ENCODE measurements around the gene RPN2. TPM values are rescaled to one million over a fixed set of nuclear protein-coding genes. Genes with fewer than 3 reads are reported as not detected.

The RPN2 gene
- total RNA-seq, 8 experiments from 2014 or later, result 94.2 to 354 (median 152) TPM

GRCh38 chr20:37267667-37268313, 88.7 kb downstream of the RPN2 start:
- peaks cover 19% of the 10 kb centered on the region in 2 donors for H3K4me1 ChIP-seq (replicated peaks in 1 of 2)
- 5 to 40% (median 6%) methylated on average over 1 to 4 of the region's 15 CpGs; no CpG with 5 or more reads in 7 of the 10 experiments for WGBS, 10 experiments
- in situ Hi-C loops (cut with MboI; ENCODE audit: low pct_unique_long_range_greater_than_20kb in 2 of 9, low sequenced_read_pairs in 9 of 9, unreplicated experiment in 9 of 9), result loop anchor here in 4 of 9 experiments (5.0 to 25.0 kb wide), 2 partner anchors 270 kb away; partner anchors contain the start of gene BLCAP (in 3 of the 4)
- H3K4me3 ChIP-seq, result peak overlapping the region in 1 of 5 donors; percentile 9
- H3K27ac ChIP-seq, result peak overlapping the region; percentile 87 to 93
- peak; percentile 33 to 86 (median 78) for ATAC-seq (replicated peaks in 6 of 8)

- H3K27ac ChIP-seq, result no peak overlapping the region
- H3K4me1 ChIP-seq (replicated peaks in 1 of 2), result peaks cover 18 to 19% of the 10 kb centered on the region in 2 donors
- H3K4me3 ChIP-seq, result no peak overlapping the region
- in situ Hi-C loops (cut with MboI; ENCODE audit: low pct_unique_long_range_greater_than_20kb in 2 of 9, low sequenced_read_pairs in 9 of 9, unreplicated experiment in 9 of 9), result loop anchor here in 6 of 9 experiments (10.0 to 25.0 kb wide), 2 partner anchors 264 to 267 kb away; partner anchors contain the start of gene BLCAP (in 3 of the 6)
- ATAC-seq (replicated peaks in 6 of 8), result no peak
- WGBS, 10 experiments, result 67 to 100% (median 85%) methylated on average over 1 to 5 of the region's 12 CpGs; no CpG with 5 or more reads in 5 of the 10 experiments
Observed at GRCh38 chr20:37270576-37271420, 91.7 kb downstream of the RPN2 start.

- Histone ChIP-seq H3K27ac (no peak overlapping the region), H3K4me3 (no peak overlapping the region), H3K4me1 (replicated peaks in 1 of 2) (peaks cover 18 to 19% of the 10 kb centered on the region in 2 donors)
- no peak for ATAC-seq (replicated peaks in 6 of 8)
- 35 to 100% (median 87%) methylated on average over 1 to 3 of the region's 3 CpGs; no CpG with 5 or more reads in 2 of the 10 experiments for WGBS, 10 experiments
- in situ Hi-C loops (cut with MboI; ENCODE audit: low pct_unique_long_range_greater_than_20kb in 2 of 9, low sequenced_read_pairs in 9 of 9, unreplicated experiment in 9 of 9), result loop anchor here in 6 of 9 experiments (10.0 to 25.0 kb wide), 2 partner anchors 263 to 266 kb away; partner anchors contain the start of gene BLCAP (in 3 of the 6)
Observed at GRCh38 chr20:37271421-37271768, 92.3 kb downstream of the RPN2 start.

GRCh38 chr20:37273988-37274387, 94.9 kb downstream of the RPN2 start:
- no CpG with 5 or more reads among the region's 1 CpG for WGBS, 10 experiments

GRCh38 chr20:37274851-37275524, 95.9 kb downstream of the RPN2 start:
- H3K4me1 ChIP-seq (replicated peaks in 1 of 2), result peaks cover 0 to under 1% of the 10 kb centered on the region in 2 donors
- in situ Hi-C loops (cut with MboI; ENCODE audit: low pct_unique_long_range_greater_than_20kb in 2 of 9, low sequenced_read_pairs in 9 of 9, unreplicated experiment in 9 of 9), result loop anchor here in 6 of 9 experiments (10.0 to 25.0 kb wide), 3 partner anchors 112 to 262 kb away; partner anchors contain the start of gene BLCAP (in 3 of the 6)
- 45 to 86% (median 64%) methylated on average over 2 to 5 of the region's 5 CpGs for WGBS, 10 experiments
- H3K27ac ChIP-seq, result no peak overlapping the region
- ATAC-seq (replicated peaks in 6 of 8), result no peak
- no peak overlapping the region for H3K4me3 ChIP-seq

More at GRCh38 chr20:37273988-37274387, 94.9 kb downstream of the RPN2 start:
- Histone ChIP-seq H3K4me1 (replicated peaks in 1 of 2) (peaks cover 4 to 7% of the 10 kb centered on the region in 2 donors), H3K4me3 (no peak overlapping the region), H3K27ac (no peak overlapping the region)
- no peak for ATAC-seq (replicated peaks in 6 of 8)
- in situ Hi-C loops (cut with MboI; ENCODE audit: low pct_unique_long_range_greater_than_20kb in 2 of 9, low sequenced_read_pairs in 9 of 9, unreplicated experiment in 9 of 9), result loop anchor here in 6 of 9 experiments (10.0 to 25.0 kb wide), 2 partner anchors 261 to 263 kb away; partner anchors contain the start of gene BLCAP (in 3 of the 6)

- in situ Hi-C loops (cut with MboI; ENCODE audit: low pct_unique_long_range_greater_than_20kb in 2 of 9, low sequenced_read_pairs in 9 of 9, unreplicated experiment in 9 of 9), result loop anchor here in 3 of 9 experiments (10.0 to 25.0 kb wide), 2 partner anchors 111 to 258 kb away; no protein-coding TSS in a partner anchor
- peak in 3 of 8 experiments; percentile 95 to 98 (median 96) for ATAC-seq (replicated peaks in 6 of 8)
- Histone ChIP-seq H3K4me3 (no peak overlapping the region), H3K4me1 (replicated peaks in 1 of 2) (peaks cover 3 to 5% of the 10 kb centered on the region in 2 donors), H3K27ac (no peak overlapping the region)
- WGBS, 10 experiments, result 3 to 100% (median 73%) methylated on average over 2 to 12 of the region's 15 CpGs; no CpG with 5 or more reads in 2 of the 10 experiments
Observed at GRCh38 chr20:37276494-37277252, 97.5 kb downstream of the RPN2 start.

- WGBS, 10 experiments, result 79 to 100% (median 90%) methylated on average over 1 to 2 of the region's 2 CpGs; no CpG with 5 or more reads in 2 of the 10 experiments
- H3K27ac ChIP-seq, result no peak overlapping the region
- in situ Hi-C loops (cut with MboI; ENCODE audit: low pct_unique_long_range_greater_than_20kb in 2 of 9, low sequenced_read_pairs in 9 of 9, unreplicated experiment in 9 of 9), result loop anchor here in 3 of 9 experiments (10.0 to 25.0 kb wide), 2 partner anchors 110 to 258 kb away; no protein-coding TSS in a partner anchor
- peaks cover 3 to 5% of the 10 kb centered on the region in 2 donors for H3K4me1 ChIP-seq (replicated peaks in 1 of 2)
- no peak for ATAC-seq (replicated peaks in 6 of 8)
- H3K4me3 ChIP-seq, result no peak overlapping the region
Observed at GRCh38 chr20:37277253-37277593, 98.1 kb downstream of the RPN2 start.

GRCh38 chr20:37278966-37279590, 99.9 kb downstream of the RPN2 start:
- in situ Hi-C loops (cut with MboI; ENCODE audit: low pct_unique_long_range_greater_than_20kb in 2 of 9, low sequenced_read_pairs in 9 of 9, unreplicated experiment in 9 of 9), result loop anchor here in 3 of 9 experiments (10.0 to 25.0 kb wide), 2 partner anchors 108 to 256 kb away; no protein-coding TSS in a partner anchor
- Histone ChIP-seq H3K27ac (no peak overlapping the region), H3K4me3 (no peak overlapping the region), H3K4me1 (replicated peaks in 1 of 2) (peaks cover 6 to 8% of the 10 kb centered on the region in 2 donors)
- peak in 3 of 8 experiments; percentile 35 to 41 (median 38) for ATAC-seq (replicated peaks in 6 of 8)
- 18 to 100% (median 60%) methylated on average over 2 to 7 of the region's 12 CpGs; no CpG with 5 or more reads in 1 of the 10 experiments for WGBS, 10 experiments

- no peak for ATAC-seq (replicated peaks in 6 of 8)
- peaks cover 6 to 8% of the 10 kb centered on the region in 2 donors for H3K4me1 ChIP-seq (replicated peaks in 1 of 2)
- in situ Hi-C loops (cut with MboI; ENCODE audit: low pct_unique_long_range_greater_than_20kb in 2 of 9, low sequenced_read_pairs in 9 of 9, unreplicated experiment in 9 of 9), result loop anchor here in 5 of 9 experiments (10.0 to 25.0 kb wide), 3 partner anchors 105 to 255 kb away; no protein-coding TSS in a partner anchor
- no peak overlapping the region for H3K4me3 ChIP-seq
- 80 to 97% (median 85%) methylated on average over 1 to 5 of the region's 8 CpGs; no CpG with 5 or more reads in 7 of the 10 experiments for WGBS, 10 experiments
- no peak overlapping the region for H3K27ac ChIP-seq
Observed at GRCh38 chr20:37279820-37280219, 100.7 kb downstream of the RPN2 start.

- no peak overlapping the region for H3K27ac ChIP-seq
- in situ Hi-C loops (cut with MboI; ENCODE audit: low pct_unique_long_range_greater_than_20kb in 2 of 9, low sequenced_read_pairs in 9 of 9, unreplicated experiment in 9 of 9), result loop anchor here in 3 of 9 experiments (10.0 to 25.0 kb wide), 3 partner anchors 104 to 254 kb away; no protein-coding TSS in a partner anchor
- H3K4me3 ChIP-seq, result no peak overlapping the region
- 56 to 92% (median 74%) methylated on average over 2 to 8 of the region's 8 CpGs; no CpG with 5 or more reads in 1 of the 10 experiments for WGBS, 10 experiments
- H3K4me1 ChIP-seq (replicated peaks in 1 of 2), result peaks cover 6 to 8% of the 10 kb centered on the region in 2 donors
- no peak for ATAC-seq (replicated peaks in 6 of 8)
Observed at GRCh38 chr20:37280403-37280802, 101.3 kb downstream of the RPN2 start.

- Histone ChIP-seq H3K27ac (no peak overlapping the region), H3K4me3 (no peak overlapping the region), H3K4me1 (replicated peaks in 1 of 2) (peaks cover 6 to 8% of the 10 kb centered on the region in 2 donors)
- in situ Hi-C loops (cut with MboI; ENCODE audit: low pct_unique_long_range_greater_than_20kb in 2 of 9, low sequenced_read_pairs in 9 of 9, unreplicated experiment in 9 of 9), result loop anchor here in 3 of 9 experiments (10.0 to 25.0 kb wide), 3 partner anchors 102 to 252 kb away; no protein-coding TSS in a partner anchor
- WGBS, 10 experiments, result 0 to 91% (median 54%) methylated on average over 1 to 5 of the region's 6 CpGs
- ATAC-seq (replicated peaks in 6 of 8), result peak in 4 of 8 experiments; percentile 35 to 93 (median 92)
Observed at GRCh38 chr20:37282556-37282955, 103.4 kb downstream of the RPN2 start.

Data from motor neuron (in vitro differentiated cells).